Measurements from ENCODE around the gene SPTAN1.

The SPTAN1 gene

GRCh38 chr9:128633057-128633456 lies 80.7 kb downstream of the SPTAN1 start:
- Histone ChIP-seq H4K20me1 (ENCODE audit: insufficient read depth, low read length) (no peaks in the 10 kb centered on the region), H3K9me2 (replicated peaks; ENCODE audit: insufficient read depth, low read length) (no peaks in the 10 kb centered on the region), H3K4me1 (ENCODE audit: low read length) (no peaks in the 10 kb centered on the region)

GRCh38 chr9:128633601-128634000 lies 81.2 kb downstream of the SPTAN1 start:
- H3K27ac ChIP-seq (ENCODE audit: low read length) = no peak overlapping the region
- H2AFZ ChIP-seq (ENCODE audit: low read length) = no peak overlapping the region
- H3K4me2 ChIP-seq (ENCODE audit: low read depth, low read length) = no peak overlapping the region
- H3K4me3 ChIP-seq (ENCODE audit: low read length) = no peak overlapping the region
- peaks cover 7% of the 10 kb centered on the region; the same call in 1 of the 2 replicates for H3K36me3 ChIP-seq (replicated peaks; ENCODE audit: insufficient read depth, low read length)
- no peaks in the 10 kb centered on the region for H3K27me3 ChIP-seq (replicated peaks; ENCODE audit: insufficient read depth, low read length)
- no peak overlapping the region for H3K9ac ChIP-seq (ENCODE audit: low read length)
- no peaks in the 10 kb centered on the region for H3K9me3 ChIP-seq (replicated peaks; ENCODE audit: insufficient read depth, low read length)
- H3F3A ChIP-seq (ENCODE audit: insufficient read depth, low read length) = no peaks in the 10 kb centered on the region
- no peaks in the 10 kb centered on the region for H3K9me2 ChIP-seq (replicated peaks; ENCODE audit: insufficient read depth, low read length)
- TF ChIP-seq CTCF (IDR thresholded peaks at IDR 0.05; ENCODE audit: low read length) (no peak), EZH2 (optimal IDR thresholded peaks at IDR 0.05; ENCODE audit: low read depth, low read length) (no peak), EZH2phosphoT487 (IDR thresholded peaks at IDR 0.05; ENCODE audit: low read length) (no peak)
- H3K4me1 ChIP-seq (ENCODE audit: low read length) = no peaks in the 10 kb centered on the region
- DNase-seq = no peak
- no peaks in the 10 kb centered on the region for H4K20me1 ChIP-seq (ENCODE audit: insufficient read depth, low read length)
- no peaks in the 10 kb centered on the region for H3K79me2 ChIP-seq (ENCODE audit: low read length)

More at GRCh38 chr9:128633057-128633456, 80.7 kb downstream of the SPTAN1 start:
- H3K9me3 ChIP-seq (replicated peaks; ENCODE audit: insufficient read depth, low read length) = no peaks in the 10 kb centered on the region
- no peak for DNase-seq
- peaks cover 7% of the 10 kb centered on the region; the same call in 1 of the 2 replicates for H3K36me3 ChIP-seq (replicated peaks; ENCODE audit: insufficient read depth, low read length)
- no peaks in the 10 kb centered on the region for H3K79me2 ChIP-seq (ENCODE audit: low read length)
- no peaks in the 10 kb centered on the region for H3K27me3 ChIP-seq (replicated peaks; ENCODE audit: insufficient read depth, low read length)
- H3K9ac ChIP-seq (ENCODE audit: low read length) = no peak overlapping the region
- H3K27ac ChIP-seq (ENCODE audit: low read length) = no peak overlapping the region
- H3F3A ChIP-seq (ENCODE audit: insufficient read depth, low read length) = no peaks in the 10 kb centered on the region
- H2AFZ ChIP-seq (ENCODE audit: low read length) = no peak overlapping the region
- no peak overlapping the region for H3K4me2 ChIP-seq (ENCODE audit: low read depth, low read length)
- H3K4me3 ChIP-seq (ENCODE audit: low read length) = no peak overlapping the region
- no peak for TF ChIP-seq CTCF (IDR thresholded peaks at IDR 0.05; ENCODE audit: low read length)
- TF ChIP-seq EZH2phosphoT487 (IDR thresholded peaks at IDR 0.05; ENCODE audit: low read length) = no peak
- no peak for TF ChIP-seq EZH2 (optimal IDR thresholded peaks at IDR 0.05; ENCODE audit: low read depth, low read length)

- Histone ChIP-seq H3K27me3 (replicated peaks; ENCODE audit: insufficient read depth, low read length) (no peaks in the 10 kb centered on the region), H3K4me3 (ENCODE audit: low read length) (no peak overlapping the region), H3K79me2 (ENCODE audit: low read length) (no peaks in the 10 kb centered on the region), H3K4me2 (ENCODE audit: low read depth, low read length) (no peak overlapping the region), H3K9me3 (replicated peaks; ENCODE audit: insufficient read depth, low read length) (no peaks in the 10 kb centered on the region), H4K20me1 (ENCODE audit: insufficient read depth, low read length) (no peaks in the 10 kb centered on the region), H3K9me2 (replicated peaks; ENCODE audit: insufficient read depth, low read length) (no peaks in the 10 kb centered on the region), H3K9ac (ENCODE audit: low read length) (no peak overlapping the region), H2AFZ (ENCODE audit: low read length) (no peak overlapping the region), H3K4me1 (ENCODE audit: low read length) (no peaks in the 10 kb centered on the region), H3F3A (ENCODE audit: insufficient read depth, low read length) (no peaks in the 10 kb centered on the region), H3K36me3 (replicated peaks; ENCODE audit: insufficient read depth, low read length) (peaks cover 7% of the 10 kb centered on the region; the same call in 1 of the 2 replicates), H3K27ac (ENCODE audit: low read length) (no peak overlapping the region)
- DNase-seq = no peak
- TF ChIP-seq EZH2 (optimal IDR thresholded peaks at IDR 0.05; ENCODE audit: low read depth, low read length) = no peak
- TF ChIP-seq CTCF (IDR thresholded peaks at IDR 0.05; ENCODE audit: low read length) = no peak
- TF ChIP-seq EZH2phosphoT487 (IDR thresholded peaks at IDR 0.05; ENCODE audit: low read length) = no peak
Measured at GRCh38 chr9:128634111-128634510, 81.7 kb downstream of the SPTAN1 start.
